ENCODE results near the gene TRAK1.

Gene TRAK1

GRCh38 chr3:42198709-42199108 lies 107.6 kb downstream of the TRAK1 start:
- no peak overlapping the region for H3K27ac ChIP-seq (replicated peaks)
- DNase-seq (ENCODE audit: low read depth in 1 of 2, low spot score in 1 of 2) = no peak
- no peak overlapping the region for H3K4me3 ChIP-seq (replicated peaks; ENCODE audit: insufficient read depth, low read length)
- no peak for TF ChIP-seq SPI1 (IDR thresholded peaks at IDR 0.05; ENCODE audit: borderline replicate concordance, low read depth)
- no peak for TF ChIP-seq CTCF (IDR thresholded peaks at IDR 0.05; ENCODE audit: insufficient read depth, low read length)
- TF ChIP-seq REST (IDR thresholded peaks at IDR 0.05; ENCODE audit: insufficient replicate concordance, low read depth) = no peak
- TF ChIP-seq POLR2AphosphoS5 (IDR thresholded peaks at IDR 0.05; ENCODE audit: low read depth) = no peak
- no peak for TF ChIP-seq GABPA (IDR thresholded peaks at IDR 0.05; ENCODE audit: low read depth)
- H3K27me3 ChIP-seq (ENCODE audit: insufficient read depth, poor library complexity, severe bottlenecking) = no peaks in the 10 kb centered on the region

GRCh38 chr3:42202217-42202865 lies 111.2 kb downstream of the TRAK1 start:
- H3K27me3 ChIP-seq (ENCODE audit: insufficient read depth, poor library complexity, severe bottlenecking) = no peaks in the 10 kb centered on the region
- H3K27ac ChIP-seq (replicated peaks) = no peak overlapping the region
- no peak overlapping the region for H3K4me3 ChIP-seq (replicated peaks; ENCODE audit: insufficient read depth, low read length)
- TF ChIP-seq REST (IDR thresholded peaks at IDR 0.05; ENCODE audit: insufficient replicate concordance, low read depth) (no peak), CTCF (IDR thresholded peaks at IDR 0.05; ENCODE audit: insufficient read depth, low read length) (no peak), GABPA (IDR thresholded peaks at IDR 0.05; ENCODE audit: low read depth) (no peak), POLR2AphosphoS5 (IDR thresholded peaks at IDR 0.05; ENCODE audit: low read depth) (no peak), SPI1 (IDR thresholded peaks at IDR 0.05; ENCODE audit: borderline replicate concordance, low read depth) (no peak)
- no peak for DNase-seq (ENCODE audit: low read depth in 1 of 2, low spot score in 1 of 2)

- H3K4me3 ChIP-seq (replicated peaks; ENCODE audit: insufficient read depth, low read length) = no peak overlapping the region
- TF ChIP-seq POLR2AphosphoS5 (IDR thresholded peaks at IDR 0.05; ENCODE audit: low read depth) (no peak), SPI1 (IDR thresholded peaks at IDR 0.05; ENCODE audit: borderline replicate concordance, low read depth) (no peak), REST (IDR thresholded peaks at IDR 0.05; ENCODE audit: insufficient replicate concordance, low read depth) (no peak), GABPA (IDR thresholded peaks at IDR 0.05; ENCODE audit: low read depth) (no peak), CTCF (IDR thresholded peaks at IDR 0.05; ENCODE audit: insufficient read depth, low read length) (no peak)
- H3K27ac ChIP-seq (replicated peaks) = no peak overlapping the region
- no peak for DNase-seq (ENCODE audit: low read depth in 1 of 2, low spot score in 1 of 2)
- no peaks in the 10 kb centered on the region for H3K27me3 ChIP-seq (ENCODE audit: insufficient read depth, poor library complexity, severe bottlenecking)
Measured at GRCh38 chr3:42204867-42205599, 113.9 kb downstream of the TRAK1 start.
